ENCODE measurements around the gene ETS1.

The ETS1 gene

GRCh38 chr11:128619007-128619406, 31.6 kb upstream of the ETS1 start:
- no peak for DNase-seq (ENCODE audit: low spot score)

- DNase-seq (ENCODE audit: low spot score), result no peak
Observed at GRCh38 chr11:128618603-128619002, 31.2 kb upstream of the ETS1 start.

- DNase-seq (ENCODE audit: low spot score), result no peak
Observed at GRCh38 chr11:128616161-128616560, 28.8 kb upstream of the ETS1 start.

- no peak for DNase-seq (ENCODE audit: low spot score)
Observed at GRCh38 chr11:128615612-128616011, 28.3 kb upstream of the ETS1 start.

- no peak for DNase-seq (ENCODE audit: low spot score)
Observed at GRCh38 chr11:128615076-128615475, 27.7 kb upstream of the ETS1 start.

GRCh38 chr11:128614026-128614425, 26.7 kb upstream of the ETS1 start:
- no peak for DNase-seq (ENCODE audit: low spot score)

GRCh38 chr11:128613300-128613995, 26.1 kb upstream of the ETS1 start:
- no peak for DNase-seq (ENCODE audit: low spot score)

- DNase-seq (ENCODE audit: low spot score), result peak; percentile 56
Observed at GRCh38 chr11:128610721-128611617, 23.6 kb upstream of the ETS1 start.

GRCh38 chr11:128609785-128610184, 22.4 kb upstream of the ETS1 start:
- DNase-seq (ENCODE audit: low spot score), result no peak

GRCh38 chr11:128608746-128609407, 21.5 kb upstream of the ETS1 start:
- no peak for DNase-seq (ENCODE audit: low spot score)

- DNase-seq (ENCODE audit: low spot score), result no peak
Observed at GRCh38 chr11:128607819-128608218, 20.5 kb upstream of the ETS1 start.

GRCh38 chr11:128604723-128605122, 17.4 kb upstream of the ETS1 start:
- no peak for DNase-seq (ENCODE audit: low spot score)

GRCh38 chr11:128603752-128604414, 16.5 kb upstream of the ETS1 start:
- DNase-seq (ENCODE audit: low spot score), result no peak

GRCh38 chr11:128603003-128603696, 15.8 kb upstream of the ETS1 start:
- no peak for DNase-seq (ENCODE audit: low spot score)

GRCh38 chr11:128599729-128600128, 12.4 kb upstream of the ETS1 start:
- no peak for DNase-seq (ENCODE audit: low spot score)

- DNase-seq (ENCODE audit: low spot score), result no peak
Observed at GRCh38 chr11:128598506-128599150, 11.3 kb upstream of the ETS1 start.

- no peak for DNase-seq (ENCODE audit: low spot score)
Observed at GRCh38 chr11:128598096-128598495, 10.7 kb upstream of the ETS1 start.

- DNase-seq (ENCODE audit: low spot score), result no peak
Observed at GRCh38 chr11:128597209-128597608, 9.9 kb upstream of the ETS1 start.

GRCh38 chr11:128596250-128596649, 8.9 kb upstream of the ETS1 start:
- DNase-seq (ENCODE audit: low spot score), result no peak

GRCh38 chr11:128595775-128596174, 8.4 kb upstream of the ETS1 start:
- DNase-seq (ENCODE audit: low spot score), result no peak

- DNase-seq (ENCODE audit: low spot score), result no peak
Observed at GRCh38 chr11:128595221-128595620, 7.9 kb upstream of the ETS1 start.
